Measurements from ENCODE around the gene RAB31. TPM values are rescaled to one million over a fixed set of nuclear protein-coding genes. Genes with fewer than 3 reads are reported as not detected.

The RAB31 gene
- total and polyA plus RNA-seq, 2 of the 13 experiments (the other 11 are each of a cell fraction or from before 2014, with no cell fraction given) = 1.1 to 1.7 TPM

- no peak for TF ChIP-seq ZSCAN22 (CRISPR knock-in tag; IDR thresholded peaks at IDR 0.05)
- no peak for TF ChIP-seq ZNF674 (CRISPR knock-in tag; IDR thresholded peaks at IDR 0.05; ENCODE audit: low read depth)
- TF ChIP-seq JARID2 (CRISPR knock-in tag; IDR thresholded peaks at IDR 0.05; ENCODE audit: insufficient replicate concordance) = no peak
- no peak for TF ChIP-seq UBTF (CRISPR knock-in tag; IDR thresholded peaks at IDR 0.05)
- no peak for TF ChIP-seq HMGXB4 (CRISPR knock-in tag; IDR thresholded peaks at IDR 0.05; ENCODE audit: borderline replicate concordance in 1 of 2, low read depth in 1 of 2)
- TF ChIP-seq FOXP1 (IDR thresholded peaks at IDR 0.05) = no peak
- 0 out of 2 replicates have a peak, but pooled peaks have one; percentile 46 for TF ChIP-seq FOXP1 (CRISPR knock-in tag; IDR thresholded peaks at IDR 0.05)
- no peak for TF ChIP-seq ATAD3A (CRISPR knock-in tag; IDR thresholded peaks at IDR 0.05)
- TF ChIP-seq ZNF101 (CRISPR knock-in tag; IDR thresholded peaks at IDR 0.05; ENCODE audit: borderline replicate concordance, low read depth) = no peak
- TF ChIP-seq E2F2 (CRISPR knock-in tag; IDR thresholded peaks at IDR 0.05; ENCODE audit: borderline replicate concordance) = no peak
- TF ChIP-seq HDAC1 (CRISPR knock-in tag; IDR thresholded peaks at IDR 0.05) = peak; percentile 52
- no peak for TF ChIP-seq ZNF431 (CRISPR knock-in tag; IDR thresholded peaks at IDR 0.05; ENCODE audit: borderline replicate concordance, low read depth)
- no peak for TF ChIP-seq CC2D1A (CRISPR knock-in tag; IDR thresholded peaks at IDR 0.05)
- no peak for TF ChIP-seq ZNF10 (CRISPR knock-in tag; IDR thresholded peaks at IDR 0.05; ENCODE audit: borderline replicate concordance, low read depth)
- no peak for TF ChIP-seq CCDC6 (CRISPR knock-in tag; IDR thresholded peaks at IDR 0.05)
- no peak for TF ChIP-seq RAD51 (IDR thresholded peaks at IDR 0.05; ENCODE audit: borderline replicate concordance)
- TF ChIP-seq SOX13 (IDR thresholded peaks at IDR 0.05) = peak; percentile 51; the same call in 1 of the 2 replicates
- TF ChIP-seq SOX13 (CRISPR knock-in tag; conservative IDR thresholded peaks at IDR 0.05 in 1 of 2, IDR thresholded peaks at IDR 0.05 in 1 of 2) = peak in 1 of 2 experiments; percentile 95; a peak in 2 of 4 replicates
- no peak for TF ChIP-seq ZBTB42 (CRISPR knock-in tag; IDR thresholded peaks at IDR 0.05)
- no peak for TF ChIP-seq ZNF296 (CRISPR knock-in tag; conservative IDR thresholded peaks at IDR 0.05)
- TF ChIP-seq ATF7 (IDR thresholded peaks at IDR 0.05) = no peak
- no peak for TF ChIP-seq ATF7 (CRISPR knock-in tag; IDR thresholded peaks at IDR 0.05)
- TF ChIP-seq DBP (CRISPR knock-in tag; IDR thresholded peaks at IDR 0.05; ENCODE audit: not compliant biosample characterization) = no peak
Observed at GRCh38 chr18:9808295-9809241, 100.5 kb downstream of the RAB31 start (continued).
